Measurements from ENCODE around the gene NCKAP5. TPM values are rescaled to one million over a fixed set of nuclear protein-coding genes. Genes with fewer than 3 reads are reported as not detected.

NCKAP5 gene
- total RNA-seq, 2 donors from 2014 or later: not detected

- Mint-ChIP-seq H3K4me1 (ENCODE audit: low read depth in 2 of 2) (no peaks in the 10 kb centered on the region), H3K9me3 (peaks cover 3% of the 10 kb centered on the region), H3K27me3 (no peaks in the 10 kb centered on the region), H3K27ac (no peak overlapping the region), H3K4me3 (no peak overlapping the region), H3K36me3 (no peaks in the 10 kb centered on the region)
- ATAC-seq: no peak
- DNase-seq (ENCODE audit: low spot score): no peak
Measured at GRCh38 chr2:133171393-133172004, 396.8 kb downstream of the NCKAP5 start.

DNA sequence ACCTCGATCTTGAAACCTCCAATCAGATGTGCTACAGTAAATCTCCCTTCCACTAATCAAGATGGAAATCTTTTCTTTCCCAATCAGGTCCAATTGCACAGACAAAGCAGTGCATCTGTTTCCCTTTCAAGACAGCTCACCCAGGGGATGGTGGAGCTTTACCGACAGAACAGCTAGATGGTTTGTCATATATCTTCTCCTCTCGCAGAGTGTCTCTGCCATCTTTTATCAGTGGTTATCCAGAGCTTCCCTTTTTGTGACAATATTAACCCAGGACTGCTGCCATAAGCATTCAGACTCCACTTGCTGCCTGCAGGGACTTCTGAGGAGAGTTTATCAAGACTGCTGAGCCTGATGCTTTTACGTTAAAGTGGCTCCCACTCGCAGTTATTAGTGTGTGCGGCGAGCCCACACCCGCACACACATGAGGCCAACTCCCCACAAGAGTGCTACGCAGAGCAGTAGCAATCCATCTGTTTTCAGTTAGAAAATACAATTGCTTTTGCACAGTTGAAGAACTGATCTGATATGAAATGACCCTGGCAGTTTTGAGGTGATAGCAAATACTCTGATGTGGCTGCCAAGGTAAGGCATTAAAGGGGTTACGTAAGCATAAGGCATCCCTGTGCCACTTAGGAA is 398.9 kb downstream of the NCKAP5 start:
- H3K27ac Mint-ChIP-seq: no peak overlapping the region
- H3K4me3 Mint-ChIP-seq: no peak overlapping the region
- DNase-seq (ENCODE audit: low spot score) (no peak), ATAC-seq (no peak)
- H3K27me3 Mint-ChIP-seq: no peaks in the 10 kb centered on the region
- H3K36me3 Mint-ChIP-seq: no peaks in the 10 kb centered on the region
- H3K4me1 Mint-ChIP-seq (ENCODE audit: low read depth in 2 of 2): no peaks in the 10 kb centered on the region
- H3K9me3 Mint-ChIP-seq: peaks cover 3% of the 10 kb centered on the region

GRCh38 chr2:133167990-133168389 is 400.3 kb downstream of the NCKAP5 start:
- Mint-ChIP-seq H3K27me3 (no peaks in the 10 kb centered on the region), H3K36me3 (no peaks in the 10 kb centered on the region), H3K9me3 (peaks cover 3% of the 10 kb centered on the region), H3K4me3 (no peak overlapping the region), H3K4me1 (ENCODE audit: low read depth in 2 of 2) (no peaks in the 10 kb centered on the region), H3K27ac (no peak overlapping the region)
- ATAC-seq (no peak), DNase-seq (ENCODE audit: low spot score) (no peak)

DNA sequence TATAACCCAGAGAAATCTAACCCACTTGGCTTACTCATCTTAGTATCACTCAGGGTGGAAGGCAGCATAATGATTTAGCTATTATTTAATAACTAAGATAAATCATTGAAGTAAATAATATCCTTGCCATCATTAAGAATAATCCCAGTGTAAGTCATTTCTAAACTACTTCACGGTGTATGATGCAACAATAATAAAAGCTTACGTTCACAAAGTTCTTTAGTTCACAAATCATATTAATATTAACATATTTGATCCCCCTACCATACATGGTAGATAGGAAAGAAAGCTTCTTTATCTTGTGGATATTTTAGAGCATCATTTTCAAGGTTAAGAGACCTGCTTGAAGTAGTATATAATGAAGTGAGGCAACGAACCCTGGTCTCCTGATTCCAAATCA is 401.0 kb downstream of the NCKAP5 start:
- DNase-seq (ENCODE audit: low spot score) (no peak), ATAC-seq (no peak)
- no peaks in the 10 kb centered on the region for H3K27me3 Mint-ChIP-seq
- H3K9me3 Mint-ChIP-seq: peaks cover 3% of the 10 kb centered on the region
- no peaks in the 10 kb centered on the region for H3K4me1 Mint-ChIP-seq (ENCODE audit: low read depth in 2 of 2)
- H3K36me3 Mint-ChIP-seq: no peaks in the 10 kb centered on the region
- H3K27ac Mint-ChIP-seq: no peak overlapping the region
- H3K4me3 Mint-ChIP-seq: no peak overlapping the region

DNA sequence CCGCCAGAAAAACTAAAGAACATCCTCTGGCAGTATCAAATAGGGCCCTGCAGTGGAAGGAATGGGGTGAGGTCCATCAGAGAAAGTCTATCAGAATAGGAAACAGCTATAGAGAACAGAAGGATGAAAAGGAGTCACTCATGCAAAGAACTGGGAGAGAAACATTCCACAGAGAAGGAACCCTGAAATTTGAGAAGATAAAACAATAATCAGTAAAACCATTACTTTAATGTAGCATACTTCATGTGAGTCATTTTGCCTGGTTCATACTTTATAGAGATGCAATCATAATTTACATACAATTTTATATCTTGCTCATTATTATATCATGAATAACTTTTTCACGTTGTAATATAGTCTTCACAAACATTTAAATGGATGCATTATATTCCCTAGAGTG is 402.2 kb downstream of the NCKAP5 start:
- no peak overlapping the region for H3K4me3 Mint-ChIP-seq
- H3K4me1 Mint-ChIP-seq (ENCODE audit: low read depth in 2 of 2): no peaks in the 10 kb centered on the region
- H3K27ac Mint-ChIP-seq: no peak overlapping the region
- DNase-seq (ENCODE audit: low spot score): no peak
- ATAC-seq: no peak
- peaks cover 3% of the 10 kb centered on the region for H3K9me3 Mint-ChIP-seq
- no peaks in the 10 kb centered on the region for H3K36me3 Mint-ChIP-seq
- H3K27me3 Mint-ChIP-seq: no peaks in the 10 kb centered on the region

DNA sequence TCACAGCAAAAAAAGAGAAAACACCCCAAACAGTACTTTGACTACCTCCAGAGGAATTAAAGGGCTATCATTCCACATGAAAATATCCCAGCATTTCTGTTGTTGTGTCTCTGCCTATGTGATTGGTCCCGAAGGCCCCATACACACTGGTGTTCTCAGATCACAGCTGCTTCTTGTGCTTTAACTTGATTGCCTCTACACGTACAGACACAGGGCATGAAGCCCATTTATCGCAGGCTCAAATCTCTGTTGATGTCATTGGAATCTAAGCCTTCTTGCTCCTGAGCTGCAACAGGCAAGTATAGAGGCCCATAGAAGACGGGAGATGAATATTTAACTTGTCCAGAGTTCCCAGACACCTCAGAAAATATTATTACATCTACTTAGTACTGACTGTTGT is 405.2 kb downstream of the NCKAP5 start:
- no peak overlapping the region for H3K4me3 Mint-ChIP-seq
- H3K27me3 Mint-ChIP-seq: no peaks in the 10 kb centered on the region
- H3K36me3 Mint-ChIP-seq: no peaks in the 10 kb centered on the region
- H3K9me3 Mint-ChIP-seq: no peaks in the 10 kb centered on the region
- H3K4me1 Mint-ChIP-seq (ENCODE audit: low read depth in 2 of 2): no peaks in the 10 kb centered on the region
- ATAC-seq (no peak), DNase-seq (ENCODE audit: low spot score) (no peak)
- H3K27ac Mint-ChIP-seq: no peak overlapping the region

GRCh38 chr2:133158442-133158841 is 409.8 kb downstream of the NCKAP5 start:
- no peak overlapping the region for H3K27ac Mint-ChIP-seq

GRCh38 chr2:133158024-133158423 is 410.2 kb downstream of the NCKAP5 start:
- Mint-ChIP-seq H3K4me3 (no peak overlapping the region), H3K27me3 (no peaks in the 10 kb centered on the region), H3K4me1 (ENCODE audit: low read depth in 2 of 2) (no peaks in the 10 kb centered on the region), H3K36me3 (no peaks in the 10 kb centered on the region), H3K9me3 (peaks cover 5% of the 10 kb centered on the region), H3K27ac (no peak overlapping the region)
- no peak for ATAC-seq
- no peak for DNase-seq (ENCODE audit: low spot score)

More at GRCh38 chr2:133158442-133158841, 409.8 kb downstream of the NCKAP5 start:
- Mint-ChIP-seq H3K27me3 (no peaks in the 10 kb centered on the region), H3K4me1 (ENCODE audit: low read depth in 2 of 2) (no peaks in the 10 kb centered on the region), H3K9me3 (peaks cover 5% of the 10 kb centered on the region), H3K36me3 (no peaks in the 10 kb centered on the region), H3K4me3 (no peak overlapping the region)
- DNase-seq (ENCODE audit: low spot score) (no peak), ATAC-seq (no peak)

DNA sequence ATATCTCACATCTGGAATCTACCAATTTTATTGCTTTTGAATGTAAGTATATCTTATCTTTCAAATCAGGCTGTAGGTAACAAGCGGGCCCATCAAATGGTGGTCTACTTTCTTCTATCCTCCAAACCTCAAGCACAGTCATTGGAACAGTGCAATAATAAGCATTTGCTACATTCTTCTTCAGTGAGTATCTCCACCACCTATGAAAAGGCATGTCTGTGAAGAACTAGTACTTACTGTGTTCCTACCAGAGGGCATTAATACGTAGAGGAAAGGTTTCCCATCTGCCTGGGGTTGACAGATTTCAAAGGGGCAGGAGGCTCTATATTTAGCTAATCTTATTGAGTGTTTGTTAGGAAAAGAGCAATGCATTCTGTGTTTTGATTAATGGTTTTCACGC is 411.1 kb downstream of the NCKAP5 start:
- Mint-ChIP-seq H3K36me3 (no peaks in the 10 kb centered on the region), H3K4me3 (no peak overlapping the region), H3K4me1 (ENCODE audit: low read depth in 2 of 2) (no peaks in the 10 kb centered on the region), H3K27ac (no peak overlapping the region), H3K9me3 (peaks cover 5% of the 10 kb centered on the region), H3K27me3 (no peaks in the 10 kb centered on the region)
- ATAC-seq (no peak), DNase-seq (ENCODE audit: low spot score) (no peak)

GRCh38 chr2:133152801-133153200 is 415.5 kb downstream of the NCKAP5 start:
- DNase-seq (ENCODE audit: low spot score) (no peak), ATAC-seq (no peak)
- Mint-ChIP-seq H3K36me3 (no peaks in the 10 kb centered on the region), H3K27me3 (no peaks in the 10 kb centered on the region), H3K9me3 (peaks cover 9% of the 10 kb centered on the region), H3K4me1 (ENCODE audit: low read depth in 2 of 2) (no peaks in the 10 kb centered on the region), H3K4me3 (no peak overlapping the region), H3K27ac (no peak overlapping the region)

DNA sequence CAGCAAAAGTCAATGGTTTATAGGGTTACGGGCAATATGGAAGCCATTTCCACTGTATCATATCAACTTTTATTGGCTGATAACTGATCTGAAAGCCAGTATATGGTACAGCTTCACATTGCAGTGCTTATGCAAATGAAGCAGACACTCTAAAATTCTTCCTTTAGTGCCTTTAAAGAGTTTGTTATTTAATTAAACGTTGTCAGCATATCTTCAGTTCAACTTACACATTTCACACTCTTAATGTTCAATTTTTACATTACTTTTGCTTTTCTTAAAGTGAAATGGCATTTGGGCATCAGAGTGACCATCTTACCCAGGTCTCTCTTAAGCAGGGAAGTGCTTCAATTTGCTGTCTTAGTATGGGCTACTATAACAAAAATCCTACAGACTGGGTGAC is 420.1 kb downstream of the NCKAP5 start:
- ATAC-seq: no peak
- no peaks in the 10 kb centered on the region for H3K27me3 Mint-ChIP-seq
- no peak overlapping the region for H3K4me3 Mint-ChIP-seq

GRCh38 chr2:133146893-133147292 is 421.4 kb downstream of the NCKAP5 start:
- H3K27ac Mint-ChIP-seq: no peak overlapping the region
- H3K36me3 Mint-ChIP-seq: no peaks in the 10 kb centered on the region
- H3K4me1 Mint-ChIP-seq (ENCODE audit: low read depth in 2 of 2): no peaks in the 10 kb centered on the region
- no peak overlapping the region for H3K4me3 Mint-ChIP-seq
- H3K27me3 Mint-ChIP-seq: no peaks in the 10 kb centered on the region
- peaks cover 4% of the 10 kb centered on the region for H3K9me3 Mint-ChIP-seq
- no peak for DNase-seq (ENCODE audit: low spot score)
- no peak for ATAC-seq

More for the DNA sequence above, 420.1 kb downstream of the NCKAP5 start:
- Mint-ChIP-seq H3K4me1 (ENCODE audit: low read depth in 2 of 2) (no peaks in the 10 kb centered on the region), H3K27ac (no peak overlapping the region), H3K9me3 (peaks cover 4% of the 10 kb centered on the region), H3K36me3 (no peaks in the 10 kb centered on the region)
- DNase-seq (ENCODE audit: low spot score): no peak

DNA sequence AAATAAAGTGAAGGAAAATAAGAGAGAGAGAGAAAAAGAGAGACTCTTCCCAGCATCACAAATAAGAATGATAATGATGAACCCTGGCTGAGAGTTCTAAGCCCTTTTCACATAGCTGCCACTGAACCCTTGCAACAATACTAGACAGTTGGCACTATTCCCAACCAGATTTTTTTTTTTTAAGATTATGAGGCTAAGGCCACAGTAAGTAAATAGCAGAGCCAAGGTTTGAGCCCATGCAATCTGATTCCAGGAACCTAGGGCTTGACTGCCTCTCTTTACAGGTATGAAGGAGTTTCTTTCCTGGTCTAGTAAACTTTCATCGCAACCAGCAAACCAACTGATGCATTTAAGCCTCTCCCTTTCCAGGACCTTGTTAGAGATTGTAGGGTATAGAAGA is 424.6 kb downstream of the NCKAP5 start:
- peaks cover 5% of the 10 kb centered on the region for H3K9me3 Mint-ChIP-seq
- no peaks in the 10 kb centered on the region for H3K4me1 Mint-ChIP-seq (ENCODE audit: low read depth in 2 of 2)
- DNase-seq (ENCODE audit: low spot score) (no peak), ATAC-seq (no peak)
- no peaks in the 10 kb centered on the region for H3K36me3 Mint-ChIP-seq
- H3K27ac Mint-ChIP-seq: no peak overlapping the region
- H3K27me3 Mint-ChIP-seq: no peaks in the 10 kb centered on the region
- no peak overlapping the region for H3K4me3 Mint-ChIP-seq

- no peak overlapping the region for H3K27ac Mint-ChIP-seq
- peaks cover 7% of the 10 kb centered on the region for H3K9me3 Mint-ChIP-seq
- H3K4me1 Mint-ChIP-seq (ENCODE audit: low read depth in 2 of 2): no peaks in the 10 kb centered on the region
- DNase-seq (ENCODE audit: low spot score) (no peak), ATAC-seq (no peak)
- H3K4me3 Mint-ChIP-seq: no peak overlapping the region
- H3K36me3 Mint-ChIP-seq: no peaks in the 10 kb centered on the region
- H3K27me3 Mint-ChIP-seq: no peaks in the 10 kb centered on the region
Measured at GRCh38 chr2:133142087-133142486, 426.2 kb downstream of the NCKAP5 start.

DNA sequence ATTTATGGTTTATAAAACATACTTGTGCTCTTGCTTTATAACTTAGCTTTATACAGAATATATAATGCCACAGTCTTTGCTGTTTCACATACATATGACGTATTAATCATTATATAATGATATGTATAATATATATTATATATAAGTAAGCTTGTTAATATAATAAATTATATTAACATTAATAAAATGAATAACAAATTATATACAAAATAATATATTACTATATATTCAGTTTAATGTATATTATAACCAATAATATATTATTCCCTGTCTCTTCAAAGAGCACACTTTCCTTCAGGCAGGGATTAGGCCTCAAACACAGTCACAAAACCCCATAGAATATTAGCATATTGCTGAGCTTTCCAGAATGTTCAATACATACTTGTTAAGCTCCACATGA is 427.6 kb downstream of the NCKAP5 start:
- no peak for DNase-seq (ENCODE audit: low spot score)
- ATAC-seq: no peak
- peaks cover 9% of the 10 kb centered on the region for H3K9me3 Mint-ChIP-seq
- no peaks in the 10 kb centered on the region for H3K27me3 Mint-ChIP-seq
- no peaks in the 10 kb centered on the region for H3K4me1 Mint-ChIP-seq (ENCODE audit: low read depth in 2 of 2)
- H3K36me3 Mint-ChIP-seq: no peaks in the 10 kb centered on the region
- H3K27ac Mint-ChIP-seq: no peak overlapping the region
- no peak overlapping the region for H3K4me3 Mint-ChIP-seq

Data from natural killer cell treated with Interleukin-12 subunit alpha and Interleukin-12 subunit beta and Interleukin-15 and Interleukin-18, amount 100 ng/mL, for 72 hours (primary cell).